ENCODE measurements around the gene SLC43A2. TPM values are rescaled to one million over a fixed set of nuclear protein-coding genes. Genes with fewer than 3 reads are reported as not detected.
"Not testable (repeated sequence)": the region's sequence is repeated elsewhere in the genome, so short reads cannot be mapped to it uniquely, and the experiment has no call there.

SLC43A2 gene
- total RNA-seq, 1 donor from 2014 or later = 39.9 TPM

DNA sequence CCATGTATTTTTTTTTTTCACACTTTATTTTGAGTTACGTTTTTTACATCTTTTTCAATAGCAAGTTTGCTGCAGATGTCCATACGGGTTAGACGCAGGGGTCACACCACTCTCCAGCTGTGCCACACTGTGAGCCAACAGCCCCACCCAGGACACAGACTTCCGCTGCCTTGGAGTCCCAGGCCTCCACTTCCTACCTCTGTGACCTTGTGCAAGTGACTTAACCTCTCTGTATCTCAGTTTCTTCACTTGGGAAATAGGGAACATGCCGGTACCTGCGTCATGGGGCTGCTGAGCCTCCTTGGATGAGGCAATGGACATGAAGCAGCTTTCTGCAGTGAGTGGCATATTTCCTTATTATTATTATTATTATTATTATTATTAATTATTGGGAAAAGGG, 62.8 kb downstream of the SLC43A2 start:
- intact Hi-C loops (cut with DNase I) = no loop called here
- TF ChIP-seq, protein P1, sequence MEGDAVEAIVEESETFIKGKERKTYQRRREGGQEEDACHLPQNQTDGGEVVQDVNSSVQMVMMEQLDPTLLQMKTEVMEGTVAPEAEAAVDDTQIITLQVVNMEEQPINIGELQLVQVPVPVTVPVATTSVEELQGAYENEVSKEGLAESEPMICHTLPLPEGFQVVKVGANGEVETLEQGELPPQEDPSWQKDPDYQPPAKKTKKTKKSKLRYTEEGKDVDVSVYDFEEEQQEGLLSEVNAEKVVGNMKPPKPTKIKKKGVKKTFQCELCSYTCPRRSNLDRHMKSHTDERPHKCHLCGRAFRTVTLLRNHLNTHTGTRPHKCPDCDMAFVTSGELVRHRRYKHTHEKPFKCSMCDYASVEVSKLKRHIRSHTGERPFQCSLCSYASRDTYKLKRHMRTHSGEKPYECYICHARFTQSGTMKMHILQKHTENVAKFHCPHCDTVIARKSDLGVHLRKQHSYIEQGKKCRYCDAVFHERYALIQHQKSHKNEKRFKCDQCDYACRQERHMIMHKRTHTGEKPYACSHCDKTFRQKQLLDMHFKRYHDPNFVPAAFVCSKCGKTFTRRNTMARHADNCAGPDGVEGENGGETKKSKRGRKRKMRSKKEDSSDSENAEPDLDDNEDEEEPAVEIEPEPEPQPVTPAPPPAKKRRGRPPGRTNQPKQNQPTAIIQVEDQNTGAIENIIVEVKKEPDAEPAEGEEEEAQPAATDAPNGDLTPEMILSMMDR (IDR thresholded peaks at IDR 0.05) = no peak
- no peaks in the 10 kb centered on the region for H3K36me3 ChIP-seq
- DNase-seq = no peak
- no peak for ATAC-seq
- H3K4me1 ChIP-seq = peaks cover 12% of the 10 kb centered on the region
- no peak overlapping the region for H3K27ac ChIP-seq
- no peaks in the 10 kb centered on the region for H3K9me3 ChIP-seq
- no peaks in the 10 kb centered on the region for H3K27me3 ChIP-seq
- H3K4me3 ChIP-seq = no peak overlapping the region

DNA sequence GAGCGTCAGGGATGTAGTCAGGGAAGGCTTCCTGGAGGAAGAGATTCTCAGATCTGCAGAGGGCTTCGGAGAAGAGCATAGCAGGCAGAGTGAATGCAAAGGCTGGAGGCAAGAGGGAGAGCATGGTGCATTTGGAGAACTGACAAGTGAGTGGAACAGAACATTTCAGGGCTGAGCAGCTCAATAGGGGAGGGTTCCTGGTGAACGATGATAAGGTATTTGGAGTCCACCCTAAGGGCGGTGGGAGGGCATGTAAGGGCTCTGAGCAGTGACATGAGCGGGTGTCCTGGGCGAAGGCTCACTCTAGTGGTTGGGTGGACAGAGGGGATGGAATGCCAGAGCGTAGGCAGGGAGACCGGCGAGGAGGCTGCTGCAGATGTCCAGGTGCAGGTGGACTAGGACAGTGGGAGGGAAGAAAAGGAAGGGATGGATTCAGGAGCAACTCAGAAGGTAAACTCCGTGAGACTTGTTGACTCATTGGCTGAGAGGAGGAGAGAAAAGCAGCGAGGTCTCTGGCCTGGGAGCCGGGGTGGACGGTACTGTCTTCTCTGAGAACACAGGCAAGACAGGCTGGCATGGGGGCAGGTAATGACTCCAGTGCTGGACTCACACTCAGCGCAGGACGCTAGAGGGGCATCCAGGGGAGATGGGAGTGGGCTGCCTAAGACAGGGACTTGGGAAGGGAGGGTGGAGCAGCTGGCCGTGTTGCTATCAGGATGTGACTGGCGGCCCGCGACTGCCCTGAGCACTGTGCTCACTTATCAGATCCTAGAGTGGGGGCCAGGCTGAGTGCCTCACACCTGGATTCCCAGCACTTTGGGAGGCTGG, 64.6 kb downstream of the SLC43A2 start:
- H3K4me3 ChIP-seq = no peak overlapping the region
- H3K27ac ChIP-seq = no peak overlapping the region
- DNase-seq = no peak
- ATAC-seq = no peak
- TF ChIP-seq, protein P1 (IDR thresholded peaks at IDR 0.05) = no peak
- H3K9me3 ChIP-seq = no peaks in the 10 kb centered on the region
- H3K27me3 ChIP-seq = no peaks in the 10 kb centered on the region
- no peaks in the 10 kb centered on the region for H3K36me3 ChIP-seq
- H3K4me1 ChIP-seq = peaks cover 29% of the 10 kb centered on the region
- intact Hi-C loops (cut with DNase I) = no loop called here

DNA sequence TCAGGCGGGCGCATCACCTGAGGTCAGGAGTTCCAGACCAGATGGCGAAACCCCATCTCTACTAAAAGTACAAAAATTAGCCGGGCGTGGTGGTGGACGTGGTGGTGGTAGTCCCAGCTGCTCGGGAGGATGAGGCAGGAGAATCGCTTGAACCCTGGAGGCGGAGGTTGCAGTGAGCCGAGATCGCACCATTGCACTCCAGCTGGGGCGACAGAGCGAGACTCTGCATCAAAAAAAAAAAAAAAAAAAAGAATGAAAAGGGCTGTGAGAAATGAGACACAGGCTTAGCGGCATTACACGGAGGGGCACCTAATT, 65.2 kb downstream of the SLC43A2 start:
- ATAC-seq; DNase-seq; H3K4me3 ChIP-seq; H3K9me3 ChIP-seq; H3K27me3 ChIP-seq; intact Hi-C loops (cut with DNase I); H3K27ac ChIP-seq; H3K36me3 ChIP-seq: not testable (repeated sequence)
- peaks cover 31% of the 10 kb centered on the region for H3K4me1 ChIP-seq

DNA sequence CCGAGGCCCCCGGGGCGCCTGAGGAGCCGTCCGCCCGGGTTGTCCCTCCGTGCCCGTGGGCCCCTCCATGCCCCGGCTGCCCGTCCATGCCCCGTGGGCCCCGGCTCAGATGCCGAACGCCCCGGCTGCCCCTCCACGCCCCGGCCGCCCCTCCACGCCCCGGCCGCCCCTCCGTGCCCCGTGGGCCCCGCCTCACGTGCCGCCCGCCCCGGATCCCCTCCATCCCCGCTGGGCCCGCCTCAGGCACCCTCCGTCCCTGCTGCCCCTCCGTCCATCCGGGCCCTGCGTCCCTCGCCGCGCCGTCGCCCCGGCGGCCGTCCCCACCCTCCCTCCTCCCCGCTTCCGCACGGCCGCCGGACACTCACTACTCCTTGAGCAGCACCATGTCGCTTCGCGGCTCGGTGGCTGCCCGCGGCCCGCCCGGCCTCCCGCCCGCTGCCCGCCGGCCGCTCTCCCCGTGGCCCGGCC, 66.4 kb downstream of the SLC43A2 start:
- DNase-seq (peak; percentile 87), ATAC-seq (peak; percentile 61)
- Histone ChIP-seq H3K4me3 (peak overlapping the region; percentile 78), H3K4me1 (peaks cover 35% of the 10 kb centered on the region), H3K36me3 (no peaks in the 10 kb centered on the region), H3K9me3 (no peaks in the 10 kb centered on the region), H3K27ac (peak overlapping the region; percentile 83), H3K27me3 (no peaks in the 10 kb centered on the region)
- TF ChIP-seq, protein P1 (IDR thresholded peaks at IDR 0.05) = no peak
- intact Hi-C loops (cut with DNase I) = no loop called here

DNA sequence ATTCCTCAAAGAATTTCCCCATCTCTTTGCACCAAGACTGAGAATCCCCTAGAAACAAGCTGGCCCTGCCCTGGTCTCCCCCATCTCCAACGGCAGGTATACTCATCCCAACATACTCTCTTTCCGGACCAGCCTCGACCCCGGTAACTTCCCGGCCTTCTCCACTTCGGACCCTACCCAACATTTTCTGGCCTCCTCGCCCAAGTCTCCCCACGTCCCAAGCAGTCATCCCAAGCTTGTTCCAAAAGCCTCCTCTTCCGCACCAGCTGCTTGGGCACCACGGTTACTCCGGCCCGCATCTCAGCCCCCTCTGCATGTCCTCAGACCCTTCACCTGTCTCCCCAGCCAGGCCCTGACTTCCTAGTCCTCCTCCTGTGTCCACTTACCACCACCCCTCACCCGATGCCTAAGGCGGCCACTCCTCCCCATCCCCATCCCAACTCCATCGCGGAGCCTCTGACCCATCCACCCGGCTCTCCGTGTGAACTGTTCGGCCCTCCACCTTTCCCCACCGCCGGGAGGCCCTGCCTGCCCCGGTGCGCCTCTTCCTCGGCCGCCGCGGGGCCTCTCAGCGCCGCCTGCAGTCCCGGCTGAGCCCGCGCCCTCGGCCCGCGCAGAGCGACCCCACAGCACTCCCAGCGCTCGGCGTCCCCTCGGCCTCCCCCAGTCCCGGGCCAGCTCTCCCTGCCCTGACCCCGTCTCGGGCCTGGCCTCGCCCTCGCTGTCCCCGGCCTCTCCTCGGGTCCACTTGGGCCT, 67.0 kb downstream of the SLC43A2 start:
- Histone ChIP-seq H3K4me1 (peaks cover 38% of the 10 kb centered on the region), H3K27me3 (no peaks in the 10 kb centered on the region), H3K4me3 (peak overlapping the region; percentile 78), H3K9me3 (no peaks in the 10 kb centered on the region), H3K27ac (peak overlapping the region; percentile 83), H3K36me3 (peaks cover 5% of the 10 kb centered on the region)
- DNase-seq (peak; percentile 74), ATAC-seq (peak; percentile 42)
- intact Hi-C loops (cut with DNase I) = no loop called here
- TF ChIP-seq, protein P1 (IDR thresholded peaks at IDR 0.05) = peak; percentile 31

DNA sequence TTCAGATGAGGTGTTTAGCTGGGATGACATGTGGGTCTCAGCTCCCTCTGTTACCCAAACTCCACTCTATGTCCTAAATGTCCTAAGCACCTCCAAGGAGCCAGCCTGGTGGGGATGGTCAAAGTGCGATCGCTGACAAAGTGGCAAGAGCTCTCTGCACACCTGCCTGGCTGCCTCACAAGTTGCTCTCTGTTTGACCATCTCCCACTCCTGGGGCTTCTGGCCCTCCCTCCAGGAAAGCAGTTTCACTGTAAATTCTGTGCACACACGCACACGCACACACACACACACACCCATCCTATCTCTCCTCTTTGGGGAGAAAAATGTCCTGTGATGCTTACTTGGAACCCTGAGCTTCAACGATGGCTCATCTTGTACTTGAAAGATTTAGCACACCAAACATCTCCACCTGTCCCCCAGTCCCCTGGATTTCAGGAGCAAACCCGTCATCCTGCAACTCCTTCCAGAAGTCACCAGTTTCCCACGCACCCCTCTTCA, 67.7 kb downstream of the SLC43A2 start:
- Histone ChIP-seq H3K27me3 (no peaks in the 10 kb centered on the region), H3K9me3 (no peaks in the 10 kb centered on the region), H3K27ac (no peak overlapping the region), H3K36me3 (peaks cover 6% of the 10 kb centered on the region), H3K4me1 (peaks cover 45% of the 10 kb centered on the region), H3K4me3 (peak overlapping the region; percentile 78)
- no peak for DNase-seq
- TF ChIP-seq, protein P1 (IDR thresholded peaks at IDR 0.05) = no peak
- no peak for ATAC-seq
- intact Hi-C loops (cut with DNase I) = no loop called here
